ENCODE data around the gene TSC22D4. TPM values are rescaled to one million over a fixed set of nuclear protein-coding genes. Genes with fewer than 3 reads are reported as not detected.

Gene TSC22D4
- total RNA-seq, 1 donor from 2014 or later, result 121 TPM

- intact Hi-C loops (cut with micrococcal nuclease), result loop anchor here (1.0 to 5.0 kb wide), 14 partner anchors 7 to 956 kb away; partner anchors contain the start of genes AGFG2, CNPY4, FBXO24 and LAMTOR4
- Mint-ChIP-seq H3K9me3 (peaks cover 4% of the 10 kb centered on the region), H3K27ac (peak overlapping the region; percentile 97), H3K36me3 (ENCODE audit: low read depth) (peaks cover 40% of the 10 kb centered on the region), H3K27me3 (peaks cover 11% of the 10 kb centered on the region), H3K4me1 (peaks cover 43% of the 10 kb centered on the region), H3K4me3 (peak overlapping the region; percentile 95)
- DNase-seq, result peak; percentile 100
These were observed 49.9 kb downstream of the TSC22D4 start for GRCh38 chr7:100428967-100429636.

- Mint-ChIP-seq H3K4me1 (peaks cover 36% of the 10 kb centered on the region), H3K27me3 (peaks cover 11% of the 10 kb centered on the region), H3K4me3 (peak within 1 kb of the TSS; percentile 95), H3K27ac (peak within 1 kb of the TSS; percentile 97), H3K9me3 (peaks cover 4% of the 10 kb centered on the region), H3K36me3 (ENCODE audit: low read depth) (peaks cover 33% of the 10 kb centered on the region)
- intact Hi-C loops (cut with micrococcal nuclease), result loop anchor here (1.0 to 5.0 kb wide), 11 partner anchors 8 to 956 kb away; partner anchors contain the start of genes AGFG2, CNPY4, LAMTOR4 and MBLAC1
- peak; percentile 99 for DNase-seq
These were observed 50.6 kb downstream of the TSC22D4 start, which contains the start of gene ZCWPW1 for GRCh38 chr7:100428199-100428966. TSS of gene ZCWPW1 (minus strand) at chr7:100428703. CDS start at chr7:100420649, 8,054 bp downstream.

- H3K36me3 Mint-ChIP-seq (ENCODE audit: low read depth), result peaks cover 27% of the 10 kb centered on the region
- H3K4me1 Mint-ChIP-seq, result peaks cover 30% of the 10 kb centered on the region
- H3K27me3 Mint-ChIP-seq, result peaks cover 11% of the 10 kb centered on the region
- peak overlapping the region; percentile 95 for H3K4me3 Mint-ChIP-seq
- peaks cover 4% of the 10 kb centered on the region for H3K9me3 Mint-ChIP-seq
- intact Hi-C loops (cut with micrococcal nuclease), result loop anchor here (1.0 to 5.0 kb wide), 11 partner anchors 9 to 955 kb away; partner anchors contain the start of genes AGFG2, CNPY4, LAMTOR4 and MBLAC1
- H3K27ac Mint-ChIP-seq, result peak overlapping the region; percentile 97
- DNase-seq, result no peak
These were observed 51.2 kb downstream of the TSC22D4 start for GRCh38 chr7:100427762-100428198.

- no peak for DNase-seq
- Mint-ChIP-seq H3K27ac (no peak overlapping the region), H3K36me3 (ENCODE audit: low read depth) (peaks cover 17% of the 10 kb centered on the region), H3K27me3 (peaks cover 11% of the 10 kb centered on the region), H3K4me1 (peaks cover 17% of the 10 kb centered on the region), H3K9me3 (peaks cover 4% of the 10 kb centered on the region), H3K4me3 (no peak overlapping the region)
- intact Hi-C loops (cut with micrococcal nuclease), result loop anchor here (5.0 kb wide), 1 partner anchor 279 kb away; the partner anchor contains the start of gene LAMTOR4
These were observed 52.5 kb downstream of the TSC22D4 start for GRCh38 chr7:100426516-100426915.

GRCh38 chr7:100425347-100425746 lies 53.7 kb downstream of the TSC22D4 start:
- peaks cover 12% of the 10 kb centered on the region for H3K36me3 Mint-ChIP-seq (ENCODE audit: low read depth)
- no peak overlapping the region for H3K4me3 Mint-ChIP-seq
- H3K27ac Mint-ChIP-seq, result no peak overlapping the region
- intact Hi-C loops (cut with micrococcal nuclease), result loop anchor here (5.0 kb wide), 1 partner anchor 278 kb away; the partner anchor contains the start of gene LAMTOR4
- peaks cover 11% of the 10 kb centered on the region for H3K27me3 Mint-ChIP-seq
- peaks cover 12% of the 10 kb centered on the region for H3K4me1 Mint-ChIP-seq
- DNase-seq, result no peak
- peaks cover 4% of the 10 kb centered on the region for H3K9me3 Mint-ChIP-seq

- Mint-ChIP-seq H3K27ac (no peak overlapping the region), H3K4me3 (no peak overlapping the region), H3K36me3 (ENCODE audit: low read depth) (no peaks in the 10 kb centered on the region), H3K9me3 (peaks cover 4% of the 10 kb centered on the region), H3K4me1 (peaks cover under 1% of the 10 kb centered on the region), H3K27me3 (peaks cover 11% of the 10 kb centered on the region)
- DNase-seq, result no peak
- intact Hi-C loops (cut with micrococcal nuclease), result no loop called here
These were observed 55.7 kb downstream of the TSC22D4 start for GRCh38 chr7:100423315-100423714.

GRCh38 chr7:100419660-100420226 lies 59.3 kb downstream of the TSC22D4 start:
- no peaks in the 10 kb centered on the region for H3K36me3 Mint-ChIP-seq (ENCODE audit: low read depth)
- no peak for DNase-seq
- intact Hi-C loops (cut with micrococcal nuclease), result no loop called here
- H3K27me3 Mint-ChIP-seq, result peaks cover 4% of the 10 kb centered on the region
- H3K27ac Mint-ChIP-seq, result no peak overlapping the region
- no peaks in the 10 kb centered on the region for H3K4me1 Mint-ChIP-seq
- H3K9me3 Mint-ChIP-seq, result no peaks in the 10 kb centered on the region
- H3K4me3 Mint-ChIP-seq, result no peak overlapping the region

- H3K36me3 Mint-ChIP-seq (ENCODE audit: low read depth), result no peaks in the 10 kb centered on the region
- no peak for DNase-seq
- no peaks in the 10 kb centered on the region for H3K9me3 Mint-ChIP-seq
- intact Hi-C loops (cut with micrococcal nuclease), result no loop called here
- H3K27ac Mint-ChIP-seq, result no peak overlapping the region
- H3K4me1 Mint-ChIP-seq, result no peaks in the 10 kb centered on the region
- H3K27me3 Mint-ChIP-seq, result peaks cover 4% of the 10 kb centered on the region
- no peak overlapping the region for H3K4me3 Mint-ChIP-seq
These were observed 59.9 kb downstream of the TSC22D4 start for GRCh38 chr7:100418930-100419659.

Other genes with a start within 250 kb of the TSC22D4 start
- not detected in 2 replicates for gene SPDYE3, start 171.5 kb downstream of the TSC22D4 start, total RNA-seq
- 74.6 and 78.3 TPM in 2 replicates for gene PILRB, start 121.1 kb downstream of the TSC22D4 start, total RNA-seq
- 9.8 and 11.6 TPM in 2 replicates for gene PILRA, start 105.7 kb downstream of the TSC22D4 start, total RNA-seq
- gene ZCWPW1, start 50.5 kb downstream of the TSC22D4 start, total RNA-seq, result 1.7 and 2.6 TPM in 2 replicates
- gene MEPCE, start 49.4 kb downstream of the TSC22D4 start, total RNA-seq, result 55.8 and 57.2 TPM in 2 replicates
- 52.8 and 59.9 TPM in 2 replicates for gene PPP1R35, start 42.7 kb downstream of the TSC22D4 start, total RNA-seq
- gene SPACDR, start 15.0 kb downstream of the TSC22D4 start, total RNA-seq, result 2.7 and 2.9 TPM in 2 replicates
- gene NYAP1, start 4.7 kb upstream of the TSC22D4 start, total RNA-seq, result 0.17 and 0.49 TPM in 2 replicates
- gene AGFG2, start 60.0 kb upstream of the TSC22D4 start, total RNA-seq, result 112 and 114 TPM in 2 replicates
- gene SAP25, start 94.7 kb upstream of the TSC22D4 start, total RNA-seq, result 9.2 and 11.3 TPM in 2 replicates
- gene LRCH4, start 106.9 kb upstream of the TSC22D4 start, total RNA-seq, result 86.0 and 89.2 TPM in 2 replicates
- 0.38 and 0.42 TPM in 2 replicates for gene FBXO24, start 107.1 kb upstream of the TSC22D4 start, total RNA-seq
- 4.8 and 5.0 TPM in 2 replicates for gene PCOLCE, start 123.1 kb upstream of the TSC22D4 start, total RNA-seq
- 11.3 and 12.1 TPM in 2 replicates for gene MOSPD3, start 133.3 kb upstream of the TSC22D4 start, total RNA-seq
- gene TFR2, start 162.3 kb upstream of the TSC22D4 start, total RNA-seq, result 20.7 and 21.2 TPM in 2 replicates
- not detected in 2 replicates for gene ACTL6B, start 177.2 kb upstream of the TSC22D4 start, total RNA-seq
- gene GNB2, start 194.5 kb upstream of the TSC22D4 start, total RNA-seq, result 205 and 211 TPM in 2 replicates
- gene GIGYF1, start 215.0 kb upstream of the TSC22D4 start, total RNA-seq, result 48.8 and 52.2 TPM in 2 replicates
- 77.3 and 77.7 TPM in 2 replicates for gene POP7, start 226.9 kb upstream of the TSC22D4 start, total RNA-seq
- 0.40 TPM in 1 of 2 replicates, not detected in the other for gene EPO, start 241.3 kb upstream of the TSC22D4 start, total RNA-seq